Mesendoderm (in vitro differentiated cells): ENCODE data around the gene TMEM37.

Experiments
- DNase-seq: peaks from one replicate; pipeline ENCODE4 v3.0.0; 2013
- H2AK5ac ChIP-seq: 2 replicates; pipeline ENCODE4 v1.6.1; 2013; ENCODE audit warnings: low read length, inconsistent platforms
- H2BK120ac ChIP-seq: 2 replicates; pipeline ENCODE4 v1.6.1; 2013; ENCODE audit warnings: low read depth, mild to moderate bottlenecking, low read length, moderate library complexity, mixed read lengths
- H2BK15ac ChIP-seq: replicated peaks from 2 replicates; pipeline ENCODE4 v1.6.1; 2013; ENCODE audit warnings: low read depth, mild to moderate bottlenecking, moderate library complexity
- H2BK5ac ChIP-seq: 2 replicates; pipeline ENCODE4 v1.6.1; 2013; ENCODE audit warnings: low read length, inconsistent platforms
- H3K18ac ChIP-seq: 2 replicates; pipeline ENCODE4 v1.6.1; 2013; ENCODE audit warnings: mild to moderate bottlenecking, low read length, mixed read lengths
- H3K23ac ChIP-seq: one replicate; pipeline ENCODE4 v1.6.1; 2013; ENCODE audit warnings: low read length
- H3K27ac ChIP-seq: 2 replicates; pipeline ENCODE4 v1.5.1; 2013; ENCODE audit warnings: low read depth, mild to moderate bottlenecking, inconsistent platforms, low read length, moderate library complexity
- H3K27me3 ChIP-seq: 2 replicates; pipeline ENCODE4 v1.6.1; 2013; ENCODE audit warnings: low read length, control low read depth, mild to moderate bottlenecking, inconsistent platforms; ENCODE audit not compliant: insufficient read depth, poor library complexity
- H3K36me3 ChIP-seq: 2 replicates; pipeline ENCODE4 v1.6.1; 2013; ENCODE audit warnings: low read length, inconsistent platforms; ENCODE audit not compliant: control insufficient read depth, insufficient read depth
- H3K4ac ChIP-seq: one replicate; pipeline ENCODE4 v1.6.1; 2013; ENCODE audit warnings: low read depth, mild to moderate bottlenecking, low read length, moderate library complexity
- H3K4me1 ChIP-seq: 2 replicates; pipeline ENCODE4 v1.6.1; 2013; ENCODE audit warnings: low read depth, low read length, inconsistent platforms; ENCODE audit not compliant: control insufficient read depth
- H3K4me2 ChIP-seq: 2 replicates; pipeline ENCODE4 v1.6.1; 2013; ENCODE audit warnings: low read length
- H3K4me3 ChIP-seq: 2 replicates; pipeline ENCODE4 v1.5.1; 2013; ENCODE audit warnings: mild to moderate bottlenecking, low read length
- H3K56ac ChIP-seq: one replicate; pipeline ENCODE4 v1.6.1; 2013; ENCODE audit warnings: low read length
- H3K79me1 ChIP-seq: 2 replicates; pipeline ENCODE4 v1.6.1; 2013; ENCODE audit warnings: low read length, inconsistent platforms
- H3K79me2 ChIP-seq: 2 replicates; pipeline ENCODE4 v1.6.1; 2013; ENCODE audit warnings: mild to moderate bottlenecking, low read length; ENCODE audit not compliant: control insufficient read depth, insufficient read depth
- H3K9ac ChIP-seq: 2 replicates; pipeline ENCODE4 v1.6.1; 2013; ENCODE audit warnings: low read length, inconsistent platforms
- H4K5ac ChIP-seq: one replicate; pipeline ENCODE4 v1.6.1; 2013; ENCODE audit warnings: low read length
- H4K8ac ChIP-seq: one replicate; pipeline ENCODE4 v1.6.1; 2013; ENCODE audit warnings: low read depth, mild to moderate bottlenecking, control low read depth, low read length, moderate library complexity
- WGBS: extraction: QIAGEN DNeasy Blood & Tissue Kit; methylation state at CpG from one replicate; pipeline ENCODE4 v1.1.7; 2013; ENCODE audit warnings: low lambda C conversion rate, missing lambda C conversion rate; ENCODE audit not compliant: insufficient coverage; ENCODE audit errors: extremely low coverage; 5-methylcytosine and 5-hydroxymethylcytosine counted together

Gene TMEM37

DNA sequence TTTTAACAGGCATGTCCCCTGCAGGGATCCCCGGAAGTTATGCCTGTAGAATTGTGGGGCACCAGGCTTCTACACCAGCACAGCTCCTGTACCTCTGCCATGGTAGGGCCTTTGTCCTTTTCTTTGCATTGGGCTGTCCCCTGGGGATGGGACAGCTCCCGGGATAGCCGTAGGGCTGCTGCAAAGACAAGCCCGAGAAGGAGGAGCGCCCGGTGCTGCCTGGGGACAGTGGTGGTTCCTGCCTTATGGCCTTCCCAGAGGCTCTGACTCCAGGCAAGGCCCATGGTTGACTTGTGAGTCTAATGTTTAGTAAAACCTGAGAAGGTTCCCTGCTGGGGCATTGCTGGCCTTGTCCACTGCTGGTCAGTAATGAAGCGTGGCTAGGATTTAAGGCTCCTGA is 30.9 kb downstream of the TMEM37 start:
- no peak overlapping the region for H3K4me3 ChIP-seq
- no peaks in the 10 kb centered on the region for H3K4me1 ChIP-seq
- H4K5ac ChIP-seq, result no peak overlapping the region
- no peak overlapping the region for H3K56ac ChIP-seq
- no peak overlapping the region for H4K8ac ChIP-seq
- H3K4ac ChIP-seq, result no peak overlapping the region
- H3K23ac ChIP-seq, result no peak overlapping the region
- no peak overlapping the region for H3K9ac ChIP-seq
- H3K27me3 ChIP-seq, result no peaks in the 10 kb centered on the region
- DNase-seq, result no peak
- no peak overlapping the region for H3K4me2 ChIP-seq
- whole genome bisulfite sequencing, result no CpG with 5 or more reads among the region's 7 CpGs
- H2AK5ac ChIP-seq, result no peak overlapping the region
- no peak overlapping the region for H3K18ac ChIP-seq
- no peak overlapping the region for H2BK120ac ChIP-seq
- no peaks in the 10 kb centered on the region for H3K36me3 ChIP-seq
- no peaks in the 10 kb centered on the region for H3K79me1 ChIP-seq
- H3K79me2 ChIP-seq, result no peaks in the 10 kb centered on the region
- H2BK5ac ChIP-seq, result no peak overlapping the region
- H2BK15ac ChIP-seq, result no peak overlapping the region
- no peak overlapping the region for H3K27ac ChIP-seq

DNA sequence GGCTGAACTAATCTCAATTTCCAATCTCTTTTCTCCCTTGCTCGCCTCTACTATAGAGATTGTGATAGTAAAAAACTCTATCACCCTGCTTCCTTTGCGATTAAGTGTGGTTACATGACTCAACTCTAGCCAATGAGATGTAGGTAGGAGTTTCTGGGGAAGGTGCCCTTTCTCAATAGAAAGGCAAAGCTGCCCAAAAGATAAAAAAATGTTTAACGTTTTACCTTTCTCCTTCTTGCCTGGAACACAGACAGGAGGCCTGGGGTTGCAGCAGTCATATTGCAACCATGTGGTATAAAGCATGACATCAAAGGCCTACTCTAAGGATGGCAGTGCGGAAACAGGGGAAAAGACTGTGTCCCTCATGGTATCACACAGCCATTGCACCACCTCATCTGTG is 31.5 kb downstream of the TMEM37 start:
- Histone ChIP-seq H3K27ac (no peak overlapping the region), H2AK5ac (no peak overlapping the region), H3K9ac (no peak overlapping the region), H4K5ac (no peak overlapping the region), H3K79me1 (no peaks in the 10 kb centered on the region), H3K4ac (no peak overlapping the region), H2BK5ac (no peak overlapping the region), H3K18ac (no peak overlapping the region), H2BK15ac (no peak overlapping the region), H2BK120ac (no peak overlapping the region), H3K4me2 (no peak overlapping the region), H4K8ac (no peak overlapping the region), H3K36me3 (no peaks in the 10 kb centered on the region), H3K4me1 (no peaks in the 10 kb centered on the region), H3K4me3 (no peak overlapping the region), H3K23ac (no peak overlapping the region), H3K56ac (no peak overlapping the region), H3K27me3 (no peaks in the 10 kb centered on the region), H3K79me2 (no peaks in the 10 kb centered on the region)
- no CpG with 5 or more reads among the region's 4 CpGs for WGBS
- no peak for DNase-seq

- H2BK120ac ChIP-seq, result no peak overlapping the region
- no peak for DNase-seq
- H3K4me1 ChIP-seq, result no peaks in the 10 kb centered on the region
- no peak overlapping the region for H3K27ac ChIP-seq
- WGBS, result no CpG with 5 or more reads among the region's 9 CpGs
- H3K36me3 ChIP-seq, result no peaks in the 10 kb centered on the region
- no peak overlapping the region for H2AK5ac ChIP-seq
- no peak overlapping the region for H4K8ac ChIP-seq
- H2BK5ac ChIP-seq, result no peak overlapping the region
- no peak overlapping the region for H2BK15ac ChIP-seq
- H3K4me2 ChIP-seq, result no peak overlapping the region
- no peak overlapping the region for H3K4ac ChIP-seq
- no peak overlapping the region for H3K23ac ChIP-seq
- H4K5ac ChIP-seq, result no peak overlapping the region
- H3K9ac ChIP-seq, result no peak overlapping the region
- no peaks in the 10 kb centered on the region for H3K79me2 ChIP-seq
- H3K4me3 ChIP-seq, result no peak overlapping the region
- no peaks in the 10 kb centered on the region for H3K79me1 ChIP-seq
- no peak overlapping the region for H3K56ac ChIP-seq
- no peaks in the 10 kb centered on the region for H3K27me3 ChIP-seq
- H3K18ac ChIP-seq, result no peak overlapping the region
Measured at GRCh38 chr2:119463990-119464389, 32.3 kb downstream of the TMEM37 start.

DNA sequence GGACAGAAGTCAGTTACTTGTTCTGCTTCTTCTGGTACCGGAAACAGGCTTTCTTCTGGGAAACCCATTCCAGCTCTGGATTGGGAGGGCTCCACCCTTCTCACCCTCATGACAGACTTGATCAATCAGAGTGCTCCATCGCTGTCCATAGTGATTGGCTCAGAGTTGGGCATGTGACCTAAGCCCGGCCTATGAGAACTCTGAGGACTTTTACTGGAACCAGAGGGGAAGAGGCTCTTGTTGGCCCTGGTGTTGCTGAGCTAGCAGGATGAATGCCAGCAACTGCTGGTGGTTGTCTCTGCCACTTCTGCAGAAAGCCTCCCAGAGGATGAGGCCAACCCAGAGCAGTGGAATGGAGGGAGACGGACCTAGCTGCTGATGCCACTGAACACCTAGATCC is 33.3 kb downstream of the TMEM37 start:
- no peak overlapping the region for H4K5ac ChIP-seq
- no peak overlapping the region for H3K56ac ChIP-seq
- H4K8ac ChIP-seq, result no peak overlapping the region
- no peak overlapping the region for H3K18ac ChIP-seq
- no peaks in the 10 kb centered on the region for H3K27me3 ChIP-seq
- no peak overlapping the region for H3K9ac ChIP-seq
- no peak overlapping the region for H3K4me3 ChIP-seq
- no peak overlapping the region for H2BK5ac ChIP-seq
- H2BK120ac ChIP-seq, result no peak overlapping the region
- H3K4me1 ChIP-seq, result no peaks in the 10 kb centered on the region
- H3K79me2 ChIP-seq, result no peaks in the 10 kb centered on the region
- no peak overlapping the region for H3K4me2 ChIP-seq
- no peaks in the 10 kb centered on the region for H3K36me3 ChIP-seq
- DNase-seq, result peak; percentile 57
- no peak overlapping the region for H2BK15ac ChIP-seq
- no peak overlapping the region for H3K27ac ChIP-seq
- no peak overlapping the region for H3K23ac ChIP-seq
- no peaks in the 10 kb centered on the region for H3K79me1 ChIP-seq
- no CpG with 5 or more reads among the region's 4 CpGs for WGBS
- no peak overlapping the region for H3K4ac ChIP-seq
- no peak overlapping the region for H2AK5ac ChIP-seq

DNA sequence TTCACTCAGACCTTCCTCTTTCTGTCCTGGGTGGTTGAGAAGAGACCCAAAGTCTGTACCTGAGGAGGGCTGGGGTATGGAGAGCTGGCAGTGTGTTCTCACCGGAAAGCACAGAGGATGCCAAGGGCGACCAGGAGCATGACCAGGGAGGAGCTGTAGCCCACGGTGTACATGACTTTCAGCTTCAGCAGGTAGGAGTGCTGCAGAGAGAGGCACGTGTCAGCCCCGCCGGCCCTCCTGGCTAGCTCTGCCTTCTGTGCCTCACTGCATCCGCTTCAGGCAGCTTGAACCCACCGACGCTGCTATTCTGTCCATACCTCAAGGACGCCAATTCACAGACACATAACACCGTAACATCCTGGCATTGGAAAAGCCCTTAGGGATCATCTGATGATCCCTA is 34.0 kb downstream of the TMEM37 start:
- no peak for DNase-seq
- H3K27ac ChIP-seq, result no peak overlapping the region
- no CpG with 5 or more reads among the region's 11 CpGs for WGBS

DNA sequence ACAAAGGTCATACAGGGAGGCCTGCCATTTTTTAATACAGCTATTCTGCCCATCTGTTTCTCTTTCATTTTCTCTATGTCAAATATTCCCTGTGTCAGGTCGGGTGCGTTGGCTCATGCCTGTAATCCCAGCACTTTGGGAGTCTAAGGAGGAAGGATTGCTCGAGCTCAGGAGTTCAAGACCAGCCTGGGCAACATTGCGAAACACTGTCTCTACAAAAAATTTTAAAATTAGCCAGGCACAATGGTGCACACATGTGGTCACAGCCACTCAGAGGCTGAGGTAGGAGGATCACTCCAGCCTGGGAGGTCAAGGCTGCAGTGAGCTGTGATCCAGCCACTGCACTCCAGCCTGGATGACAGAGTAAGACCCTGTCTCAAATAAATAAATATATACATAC is 34.7 kb downstream of the TMEM37 start:
- no CpG with 5 or more reads among the region's 4 CpGs for WGBS

More for the DNA sequence above, 34.0 kb downstream of the TMEM37 start:
- no peak overlapping the region for H2BK5ac ChIP-seq
- H2BK15ac ChIP-seq, result no peak overlapping the region
- no peak overlapping the region for H4K8ac ChIP-seq
- no peaks in the 10 kb centered on the region for H3K27me3 ChIP-seq
- no peaks in the 10 kb centered on the region for H3K36me3 ChIP-seq
- H4K5ac ChIP-seq, result no peak overlapping the region
- H3K23ac ChIP-seq, result no peak overlapping the region
- no peak overlapping the region for H3K4me2 ChIP-seq
- H3K9ac ChIP-seq, result no peak overlapping the region
- no peak overlapping the region for H3K4ac ChIP-seq
- H2AK5ac ChIP-seq, result no peak overlapping the region
- H3K79me2 ChIP-seq, result no peaks in the 10 kb centered on the region
- H2BK120ac ChIP-seq, result no peak overlapping the region
- H3K79me1 ChIP-seq, result no peaks in the 10 kb centered on the region
- H3K4me3 ChIP-seq, result no peak overlapping the region
- H3K4me1 ChIP-seq, result no peaks in the 10 kb centered on the region
- H3K18ac ChIP-seq, result no peak overlapping the region
- H3K56ac ChIP-seq, result no peak overlapping the region

More for the DNA sequence above, 34.7 kb downstream of the TMEM37 start:
- Histone ChIP-seq H2BK120ac (no peak overlapping the region), H3K4me1 (no peaks in the 10 kb centered on the region), H3K27me3 (no peaks in the 10 kb centered on the region), H3K56ac (no peak overlapping the region), H3K79me2 (no peaks in the 10 kb centered on the region), H3K9ac (no peak overlapping the region), H3K36me3 (no peaks in the 10 kb centered on the region), H2AK5ac (no peak overlapping the region), H2BK5ac (no peak overlapping the region), H3K23ac (no peak overlapping the region), H3K4me2 (no peak overlapping the region), H3K4me3 (no peak overlapping the region), H4K8ac (no peak overlapping the region), H3K27ac (no peak overlapping the region), H3K79me1 (no peaks in the 10 kb centered on the region), H3K4ac (no peak overlapping the region), H2BK15ac (no peak overlapping the region), H3K18ac (no peak overlapping the region), H4K5ac (no peak overlapping the region)
- no peak for DNase-seq
